ENCODE results near the gene ARHGAP8.
"Not testable (repeated sequence)": the region's sequence is repeated elsewhere in the genome, so short reads cannot be mapped to it uniquely, and the experiment has no call there.

ARHGAP8 gene

GRCh38 chr22:44828193-44828592 lies 75.8 kb downstream of the ARHGAP8 start:
- DNase-seq (ENCODE audit: low read depth) = peak; percentile 6

DNA sequence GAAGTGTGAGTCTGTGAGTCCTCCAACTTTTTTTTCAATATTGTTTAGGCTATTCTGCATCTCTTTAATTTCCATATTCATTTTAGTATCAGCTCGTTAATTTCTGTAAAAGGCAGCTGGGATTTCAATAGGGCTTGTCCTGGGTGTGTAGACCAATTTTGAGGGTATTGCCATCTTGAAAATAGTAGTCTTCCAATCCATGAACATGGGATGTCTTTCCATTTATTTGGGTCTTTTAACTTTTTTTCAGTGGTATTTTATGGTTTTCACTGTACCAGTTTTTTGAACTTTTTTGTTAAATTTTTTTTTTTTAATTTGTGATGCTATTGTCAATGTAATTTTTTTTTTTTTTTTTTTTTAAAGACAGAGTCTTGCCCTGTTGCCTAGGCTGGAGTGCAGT lies 79.5 kb downstream of the ARHGAP8 start:
- DNase-seq (ENCODE audit: low read depth) = no peak

- DNase-seq (ENCODE audit: low read depth) = no peak
Observed at GRCh38 chr22:44834065-44834464, 81.7 kb downstream of the ARHGAP8 start.

DNA sequence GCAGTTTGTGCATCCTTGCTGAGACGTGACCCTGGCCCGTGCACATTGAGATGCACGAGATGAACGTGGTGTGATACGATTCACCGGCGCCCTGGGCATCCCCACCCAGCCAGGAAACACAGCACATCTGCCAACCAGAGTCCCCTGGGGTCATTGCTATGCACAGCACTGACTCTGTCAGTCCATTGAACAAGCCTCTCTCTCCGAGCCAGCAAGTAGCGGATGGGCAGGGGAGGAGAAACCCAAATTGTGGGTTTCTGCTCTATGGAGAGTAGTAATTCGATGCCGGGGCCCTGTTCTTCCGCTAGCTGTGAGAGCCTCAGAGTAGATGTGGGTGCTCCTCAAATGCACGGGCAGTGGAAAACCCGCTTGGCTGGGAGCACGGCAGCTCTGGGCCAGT lies 85.1 kb downstream of the ARHGAP8 start:
- DNase-seq (ENCODE audit: low read depth) = no peak

DNA sequence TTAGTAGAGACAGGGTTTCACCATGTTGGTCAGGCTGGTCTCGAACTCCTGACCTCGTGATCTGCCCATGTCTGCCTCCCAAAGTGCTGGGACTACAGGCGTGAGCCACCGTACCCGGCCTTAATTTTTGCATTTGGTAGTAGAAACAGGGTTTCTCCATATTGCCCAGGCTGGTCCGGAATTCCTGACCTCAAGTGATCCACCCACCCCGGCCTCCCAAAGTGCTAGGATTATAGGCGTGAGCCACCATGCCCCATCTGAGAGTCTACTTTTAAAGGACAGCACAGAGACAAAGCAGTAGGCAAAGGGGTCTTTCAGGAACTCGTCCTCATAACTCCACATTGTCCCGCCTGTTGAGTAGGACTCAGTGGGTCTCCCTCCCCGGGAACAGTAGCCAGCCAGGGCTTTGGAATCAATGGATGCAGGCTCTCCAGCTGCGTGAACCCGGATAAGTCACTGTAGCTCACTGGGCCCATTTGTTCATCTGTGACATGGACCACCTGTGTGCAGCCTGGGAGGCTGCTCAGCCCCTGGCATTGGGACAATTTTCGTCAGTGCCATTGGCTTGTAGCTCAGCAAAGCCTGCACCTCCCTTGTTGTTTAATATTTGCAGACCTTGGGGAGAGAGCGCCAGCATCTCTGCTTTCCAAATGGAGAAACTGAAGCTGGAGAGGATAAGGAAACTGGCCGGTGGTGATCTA lies 86.1 kb downstream of the ARHGAP8 start:
- no peak for DNase-seq (ENCODE audit: low read depth)

- no peak for DNase-seq (ENCODE audit: low read depth)
Observed at GRCh38 chr22:44839061-44839460, 86.7 kb downstream of the ARHGAP8 start.

- DNase-seq (ENCODE audit: low read depth) = no peak
Observed at GRCh38 chr22:44839721-44840120, 87.3 kb downstream of the ARHGAP8 start.

- DNase-seq (ENCODE audit: low read depth) = no peak
Observed at GRCh38 chr22:44840611-44841322, 88.4 kb downstream of the ARHGAP8 start.

GRCh38 chr22:44842417-44842816 lies 90.0 kb downstream of the ARHGAP8 start:
- no peak for DNase-seq (ENCODE audit: low read depth)

- no peak for DNase-seq (ENCODE audit: low read depth)
Observed at GRCh38 chr22:44845191-44845590, 92.8 kb downstream of the ARHGAP8 start.

GRCh38 chr22:44845796-44846720 lies 93.7 kb downstream of the ARHGAP8 start:
- DNase-seq (ENCODE audit: low read depth) = no peak

GRCh38 chr22:44846726-44847275 lies 94.4 kb downstream of the ARHGAP8 start:
- DNase-seq (ENCODE audit: low read depth) = no peak

- no peak for DNase-seq (ENCODE audit: low read depth)
Observed at GRCh38 chr22:44847380-44847779, 95.0 kb downstream of the ARHGAP8 start.

DNA sequence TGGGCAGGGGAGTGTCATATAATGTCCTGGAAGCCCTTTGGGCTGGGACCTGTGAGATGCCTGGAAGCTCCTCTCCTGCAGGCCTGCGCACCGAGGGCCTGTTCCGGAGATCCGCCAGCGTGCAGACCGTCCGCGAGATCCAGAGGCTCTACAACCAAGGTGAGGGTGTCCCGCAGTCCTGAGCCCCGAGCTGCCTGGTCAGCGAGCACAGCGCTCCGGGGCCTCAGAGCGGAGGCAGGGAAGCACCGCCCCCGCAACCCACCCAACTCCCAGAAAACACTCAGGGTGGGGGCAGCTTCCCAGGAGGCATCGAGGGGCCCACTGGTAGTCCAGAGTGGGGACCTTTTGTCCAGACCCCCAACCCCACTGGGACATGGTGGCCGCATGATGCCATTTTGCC lies 95.5 kb downstream of the ARHGAP8 start:
- no peak for DNase-seq (ENCODE audit: low read depth)

- no peak for DNase-seq (ENCODE audit: low read depth)
Observed at GRCh38 chr22:44848296-44848741, 95.9 kb downstream of the ARHGAP8 start.

- DNase-seq (ENCODE audit: low read depth) = no peak
Observed at GRCh38 chr22:44848791-44849420, 96.5 kb downstream of the ARHGAP8 start.

GRCh38 chr22:44850946-44851345 lies 98.6 kb downstream of the ARHGAP8 start:
- peak; percentile 7 for DNase-seq (ENCODE audit: low read depth)

GRCh38 chr22:44854641-44855040 lies 102.3 kb downstream of the ARHGAP8 start:
- not testable (repeated sequence) for DNase-seq (ENCODE audit: low read depth)

- no peak for DNase-seq (ENCODE audit: low read depth)
Observed at GRCh38 chr22:44855855-44856254, 103.5 kb downstream of the ARHGAP8 start.

GRCh38 chr22:44858819-44859218 lies 106.4 kb downstream of the ARHGAP8 start:
- DNase-seq (ENCODE audit: low read depth) = not testable (repeated sequence)

GRCh38 chr22:44859641-44860040 lies 107.3 kb downstream of the ARHGAP8 start:
- no peak for DNase-seq (ENCODE audit: low read depth)

GRCh38 chr22:44860311-44860710 lies 107.9 kb downstream of the ARHGAP8 start:
- no peak for DNase-seq (ENCODE audit: low read depth)
